ENCODE data around the gene ADAMTSL3.

DNA sequence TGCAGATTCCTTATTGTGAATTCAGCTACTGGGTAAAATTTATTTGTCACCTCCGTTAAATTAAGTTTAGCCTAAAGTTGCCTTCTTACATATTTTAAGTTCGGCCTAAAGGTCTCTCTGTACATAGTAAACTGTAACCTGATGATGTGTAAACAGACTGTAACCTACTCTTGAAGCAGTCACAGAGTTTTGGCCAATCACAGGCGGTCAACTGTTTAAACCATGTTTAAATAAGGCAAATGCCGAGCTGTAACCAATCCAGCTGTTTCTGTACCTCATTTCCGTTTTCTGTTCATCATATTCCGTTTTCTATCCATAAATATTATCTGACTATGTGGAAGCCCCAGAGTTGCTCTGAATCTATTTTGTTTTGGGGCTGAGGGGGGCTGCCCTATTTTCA lies 2.4 kb upstream of the ADAMTSL3 start:
- TF ChIP-seq EZH2phosphoT487 (IDR thresholded peaks at IDR 0.05), result no peak
- TF ChIP-seq, protein P1, sequence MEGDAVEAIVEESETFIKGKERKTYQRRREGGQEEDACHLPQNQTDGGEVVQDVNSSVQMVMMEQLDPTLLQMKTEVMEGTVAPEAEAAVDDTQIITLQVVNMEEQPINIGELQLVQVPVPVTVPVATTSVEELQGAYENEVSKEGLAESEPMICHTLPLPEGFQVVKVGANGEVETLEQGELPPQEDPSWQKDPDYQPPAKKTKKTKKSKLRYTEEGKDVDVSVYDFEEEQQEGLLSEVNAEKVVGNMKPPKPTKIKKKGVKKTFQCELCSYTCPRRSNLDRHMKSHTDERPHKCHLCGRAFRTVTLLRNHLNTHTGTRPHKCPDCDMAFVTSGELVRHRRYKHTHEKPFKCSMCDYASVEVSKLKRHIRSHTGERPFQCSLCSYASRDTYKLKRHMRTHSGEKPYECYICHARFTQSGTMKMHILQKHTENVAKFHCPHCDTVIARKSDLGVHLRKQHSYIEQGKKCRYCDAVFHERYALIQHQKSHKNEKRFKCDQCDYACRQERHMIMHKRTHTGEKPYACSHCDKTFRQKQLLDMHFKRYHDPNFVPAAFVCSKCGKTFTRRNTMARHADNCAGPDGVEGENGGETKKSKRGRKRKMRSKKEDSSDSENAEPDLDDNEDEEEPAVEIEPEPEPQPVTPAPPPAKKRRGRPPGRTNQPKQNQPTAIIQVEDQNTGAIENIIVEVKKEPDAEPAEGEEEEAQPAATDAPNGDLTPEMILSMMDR (IDR thresholded peaks at IDR 0.05), result no peak
